ENCODE data around the gene CNTN4. TPM values are rescaled to one million over a fixed set of nuclear protein-coding genes. Genes with fewer than 3 reads are reported as not detected.

CNTN4 gene
- total RNA-seq, 1 donor from 2014 or later, result 48.3 TPM

- no peaks in the 10 kb centered on the region for H3K27me3 Mint-ChIP-seq (ENCODE audit: unreplicated experiment)
- peaks cover 11% of the 10 kb centered on the region for H3K9me3 Mint-ChIP-seq (ENCODE audit: unreplicated experiment)
- TF ChIP-seq CTCF (IDR thresholded peaks at IDR 0.05), result no peak
- no peak for DNase-seq (ENCODE audit: extremely low spot score, unreplicated experiment)
- H3K36me3 Mint-ChIP-seq (ENCODE audit: unreplicated experiment), result no peaks in the 10 kb centered on the region
- H3K4me1 Mint-ChIP-seq (ENCODE audit: unreplicated experiment), result no peaks in the 10 kb centered on the region
- no peak overlapping the region for H3K4me3 Mint-ChIP-seq (ENCODE audit: unreplicated experiment)
- H3K27ac Mint-ChIP-seq (ENCODE audit: unreplicated experiment), result no peak overlapping the region
These were observed 772.2 kb downstream of the CNTN4 start for GRCh38 chr3:2870724-2871333.

DNA sequence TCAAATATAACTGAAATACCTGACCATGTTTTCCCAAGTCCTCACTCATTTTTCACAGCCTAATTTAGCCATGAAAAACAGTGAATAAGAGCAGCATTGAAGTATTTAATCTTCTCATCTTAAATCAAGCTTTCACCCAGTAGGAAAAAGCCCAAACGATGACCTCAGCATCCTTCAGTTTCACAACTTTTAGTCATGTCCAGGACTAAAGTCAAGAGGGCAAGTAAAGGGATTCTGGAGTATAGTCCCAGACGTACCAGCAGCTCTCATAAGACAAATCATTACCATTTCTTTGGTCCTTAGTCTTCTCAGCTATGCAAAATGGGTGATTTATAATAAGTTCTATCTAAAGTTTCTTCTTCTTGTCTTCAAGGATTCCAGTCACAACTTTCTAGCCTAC, 774.2 kb downstream of the CNTN4 start:
- no peak overlapping the region for H3K4me3 Mint-ChIP-seq (ENCODE audit: unreplicated experiment)
- no peak overlapping the region for H3K27ac Mint-ChIP-seq (ENCODE audit: unreplicated experiment)
- no peak for DNase-seq (ENCODE audit: extremely low spot score, unreplicated experiment)
- H3K36me3 Mint-ChIP-seq (ENCODE audit: unreplicated experiment), result no peaks in the 10 kb centered on the region
- H3K4me1 Mint-ChIP-seq (ENCODE audit: unreplicated experiment), result no peaks in the 10 kb centered on the region
- H3K27me3 Mint-ChIP-seq (ENCODE audit: unreplicated experiment), result no peaks in the 10 kb centered on the region
- H3K9me3 Mint-ChIP-seq (ENCODE audit: unreplicated experiment), result peaks cover 11% of the 10 kb centered on the region
- TF ChIP-seq CTCF (IDR thresholded peaks at IDR 0.05), result no peak

- Mint-ChIP-seq H3K4me3 (ENCODE audit: unreplicated experiment) (no peak overlapping the region), H3K4me1 (ENCODE audit: unreplicated experiment) (no peaks in the 10 kb centered on the region), H3K36me3 (ENCODE audit: unreplicated experiment) (no peaks in the 10 kb centered on the region), H3K9me3 (ENCODE audit: unreplicated experiment) (peaks cover 17% of the 10 kb centered on the region), H3K27ac (ENCODE audit: unreplicated experiment) (no peak overlapping the region), H3K27me3 (ENCODE audit: unreplicated experiment) (no peaks in the 10 kb centered on the region)
- no peak for DNase-seq (ENCODE audit: extremely low spot score, unreplicated experiment)
- TF ChIP-seq CTCF (IDR thresholded peaks at IDR 0.05), result no peak
These were observed 775.3 kb downstream of the CNTN4 start for GRCh38 chr3:2873986-2874385.

DNA sequence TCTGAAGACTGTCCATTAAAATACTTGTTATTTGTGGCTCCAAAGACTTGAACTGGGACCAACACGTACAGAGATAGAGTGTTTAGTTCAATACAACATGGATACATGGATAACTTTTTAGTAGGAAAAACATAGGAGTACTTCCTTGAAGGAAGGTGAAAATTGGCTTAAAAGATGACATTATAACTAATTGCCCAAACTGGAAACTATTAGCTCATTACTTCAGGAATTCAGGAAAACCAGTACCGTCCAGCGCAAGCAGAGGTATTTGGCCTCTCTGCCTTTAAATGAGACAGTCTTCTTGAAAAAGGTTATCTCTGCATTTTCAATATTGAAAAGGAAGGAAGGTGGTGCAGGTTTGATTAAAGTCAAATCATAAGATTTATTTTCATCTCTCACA, 777.0 kb downstream of the CNTN4 start:
- no peak for TF ChIP-seq CTCF (IDR thresholded peaks at IDR 0.05)
- no peak overlapping the region for H3K27ac Mint-ChIP-seq (ENCODE audit: unreplicated experiment)
- H3K4me1 Mint-ChIP-seq (ENCODE audit: unreplicated experiment), result no peaks in the 10 kb centered on the region
- H3K27me3 Mint-ChIP-seq (ENCODE audit: unreplicated experiment), result no peaks in the 10 kb centered on the region
- DNase-seq (ENCODE audit: extremely low spot score, unreplicated experiment), result no peak
- no peak overlapping the region for H3K4me3 Mint-ChIP-seq (ENCODE audit: unreplicated experiment)
- peaks cover 30% of the 10 kb centered on the region for H3K9me3 Mint-ChIP-seq (ENCODE audit: unreplicated experiment)
- H3K36me3 Mint-ChIP-seq (ENCODE audit: unreplicated experiment), result no peaks in the 10 kb centered on the region

GRCh38 chr3:2876362-2876761, 777.7 kb downstream of the CNTN4 start:
- H3K36me3 Mint-ChIP-seq (ENCODE audit: unreplicated experiment), result no peaks in the 10 kb centered on the region
- DNase-seq (ENCODE audit: extremely low spot score, unreplicated experiment), result no peak
- H3K4me1 Mint-ChIP-seq (ENCODE audit: unreplicated experiment), result no peaks in the 10 kb centered on the region
- no peak for TF ChIP-seq CTCF (IDR thresholded peaks at IDR 0.05)
- H3K27ac Mint-ChIP-seq (ENCODE audit: unreplicated experiment), result no peak overlapping the region
- no peaks in the 10 kb centered on the region for H3K27me3 Mint-ChIP-seq (ENCODE audit: unreplicated experiment)
- no peak overlapping the region for H3K4me3 Mint-ChIP-seq (ENCODE audit: unreplicated experiment)
- H3K9me3 Mint-ChIP-seq (ENCODE audit: unreplicated experiment), result peaks cover 30% of the 10 kb centered on the region

Measured in osteocyte (in vitro differentiated cells).